ENCODE data around the gene GALNT18.

GRCh38 chr11:11522591-11522990 is 99.2 kb downstream of the GALNT18 start:
- TF ChIP-seq CTCF (IDR thresholded peaks at IDR 0.05; ENCODE audit: poor library complexity, severe bottlenecking): no peak
- TF ChIP-seq EP300 (conservative IDR thresholded peaks at IDR 0.05; ENCODE audit: poor library complexity, severe bottlenecking): no peak

All from neural cell (in vitro differentiated cells).